Measurements from ENCODE around the gene LSS. TPM values are rescaled to one million over a fixed set of nuclear protein-coding genes. Genes with fewer than 3 reads are reported as not detected.
"Not testable (repeated sequence)": the region's sequence is repeated elsewhere in the genome, so short reads cannot be mapped to it uniquely, and the experiment has no call there.

LSS gene
- total RNA-seq, 1 donor from 2014 or later = 26.7 TPM

GRCh38 chr21:46178961-46179360 is 49.6 kb downstream of the LSS start:
- peaks cover 36% of the 10 kb centered on the region for H3K9me3 Mint-ChIP-seq
- H3F3A ChIP-seq (ENCODE audit: low read depth) = no peaks in the 10 kb centered on the region
- no peak overlapping the region for H3K4me3 ChIP-seq
- no peak for DNase-seq (ENCODE audit: low spot score)
- H3K79me2 ChIP-seq (ENCODE audit: low read depth) = peaks cover 38% of the 10 kb centered on the region
- H3K9me3 ChIP-seq (ENCODE audit: low read depth) = no peaks in the 10 kb centered on the region
- H3K4me1 Mint-ChIP-seq = no peaks in the 10 kb centered on the region
- no peak overlapping the region for H2AFZ ChIP-seq (replicated peaks)
- H3K9ac ChIP-seq = no peak overlapping the region
- TF ChIP-seq EZH2 (IDR thresholded peaks at IDR 0.05) (no peak), CTCF (IDR thresholded peaks at IDR 0.05) (no peak), EZH2phosphoT487 (IDR thresholded peaks at IDR 0.05) (no peak)
- H3K36me3 ChIP-seq = no peaks in the 10 kb centered on the region
- no peak overlapping the region for H3K27ac Mint-ChIP-seq
- no peak overlapping the region for H3K4me3 Mint-ChIP-seq
- H3K4me1 ChIP-seq = no peaks in the 10 kb centered on the region
- no peaks in the 10 kb centered on the region for H3K27me3 Mint-ChIP-seq (ENCODE audit: insufficient read depth, low read depth)
- H3K4me2 ChIP-seq = no peak overlapping the region
- H3K36me3 Mint-ChIP-seq = peaks cover 17% of the 10 kb centered on the region
- H4K20me1 ChIP-seq (ENCODE audit: low read depth) = peaks cover 2% of the 10 kb centered on the region
- no peaks in the 10 kb centered on the region for H3K27me3 ChIP-seq
- no peak overlapping the region for H3K27ac ChIP-seq

- H3K4me2 ChIP-seq; H3K9ac ChIP-seq; H3K9me3 ChIP-seq (ENCODE audit: low read depth); H3K4me3 Mint-ChIP-seq; H3K27me3 ChIP-seq; H3F3A ChIP-seq (ENCODE audit: low read depth); H2AFZ ChIP-seq (replicated peaks); H3K4me3 ChIP-seq; H3K4me1 Mint-ChIP-seq; H4K20me1 ChIP-seq (ENCODE audit: low read depth); H3K27ac Mint-ChIP-seq; DNase-seq (ENCODE audit: low spot score); H3K36me3 ChIP-seq; H3K4me1 ChIP-seq; H3K27me3 Mint-ChIP-seq (ENCODE audit: insufficient read depth, low read depth); H3K27ac ChIP-seq: not testable (repeated sequence)
- peaks cover 39% of the 10 kb centered on the region for H3K79me2 ChIP-seq (ENCODE audit: low read depth)
- Mint-ChIP-seq H3K9me3 (peaks cover 45% of the 10 kb centered on the region), H3K36me3 (peaks cover 17% of the 10 kb centered on the region)
Measured at GRCh38 chr21:46176443-46177129, 52.0 kb downstream of the LSS start.

- Histone ChIP-seq H3K4me3 (no peak overlapping the region), H3K36me3 (no peaks in the 10 kb centered on the region), H4K20me1 (ENCODE audit: low read depth) (no peaks in the 10 kb centered on the region), H2AFZ (replicated peaks) (no peak overlapping the region), H3K27me3 (no peaks in the 10 kb centered on the region), H3F3A (ENCODE audit: low read depth) (no peaks in the 10 kb centered on the region), H3K9me3 (ENCODE audit: low read depth) (no peaks in the 10 kb centered on the region), H3K27ac (no peak overlapping the region), H3K4me2 (no peak overlapping the region), H3K9ac (no peak overlapping the region), H3K4me1 (no peaks in the 10 kb centered on the region), H3K79me2 (ENCODE audit: low read depth) (peaks cover 39% of the 10 kb centered on the region)
- Mint-ChIP-seq H3K9me3 (peaks cover 46% of the 10 kb centered on the region), H3K4me3 (peak overlapping the region; percentile 21), H3K36me3 (peaks cover 14% of the 10 kb centered on the region), H3K27ac (no peak overlapping the region), H3K27me3 (ENCODE audit: insufficient read depth, low read depth) (peaks cover 3% of the 10 kb centered on the region), H3K4me1 (peaks cover 13% of the 10 kb centered on the region)
- TF ChIP-seq CTCF (IDR thresholded peaks at IDR 0.05) (no peak), EZH2 (IDR thresholded peaks at IDR 0.05) (no peak)
- DNase-seq (ENCODE audit: low spot score) = no peak
Measured at GRCh38 chr21:46173573-46173972, 55.0 kb downstream of the LSS start.

GRCh38 chr21:46172863-46173528 is 55.6 kb downstream of the LSS start:
- Histone ChIP-seq H3K27me3 (no peaks in the 10 kb centered on the region), H3K36me3 (no peaks in the 10 kb centered on the region), H3K4me3 (no peak overlapping the region), H4K20me1 (ENCODE audit: low read depth) (no peaks in the 10 kb centered on the region), H2AFZ (replicated peaks) (no peak overlapping the region), H3F3A (ENCODE audit: low read depth) (no peaks in the 10 kb centered on the region), H3K79me2 (ENCODE audit: low read depth) (peaks cover 39% of the 10 kb centered on the region), H3K9ac (no peak overlapping the region), H3K27ac (no peak overlapping the region), H3K9me3 (ENCODE audit: low read depth) (no peaks in the 10 kb centered on the region), H3K4me1 (no peaks in the 10 kb centered on the region), H3K4me2 (no peak overlapping the region)
- Mint-ChIP-seq H3K27ac (no peak overlapping the region), H3K36me3 (peaks cover 12% of the 10 kb centered on the region), H3K4me1 (peaks cover 13% of the 10 kb centered on the region), H3K4me3 (peak overlapping the region; percentile 21), H3K9me3 (peaks cover 44% of the 10 kb centered on the region), H3K27me3 (ENCODE audit: insufficient read depth, low read depth) (peaks cover 3% of the 10 kb centered on the region)
- DNase-seq (ENCODE audit: low spot score) = no peak
- no peak for TF ChIP-seq EZH2 (IDR thresholded peaks at IDR 0.05)
- TF ChIP-seq EZH2phosphoT487 (IDR thresholded peaks at IDR 0.05) = no peak

All from neural progenitor cell (in vitro differentiated cells).